Measurements from ENCODE around the gene PAGR1. TPM values are rescaled to one million over a fixed set of nuclear protein-coding genes. Genes with fewer than 3 reads are reported as not detected.
A peak's percentile ranks its signal among the peaks of the same experiment; 100 is the strongest.

Gene PAGR1
- total and polyA plus RNA-seq, 2 of the 13 experiments (the other 11 are each of a cell fraction or from before 2014, with no cell fraction given), result 9.8 to 66.4 TPM

- FAIRE-seq, result peak; percentile 99
- H2AFZ ChIP-seq (ENCODE audit: low read length), result no peak overlapping the region
- CTCF ChIA-PET (ENCODE audit: low intra/inter-chr PET ratio, low total read pairs), result no interaction called here
- TF ChIP-seq TBX3 (IDR thresholded peaks at IDR 0.05; ENCODE audit: borderline replicate concordance), result no peak
- no peak for TF ChIP-seq ZBTB3 (CRISPR knock-in tag; IDR thresholded peaks at IDR 0.05; ENCODE audit: borderline replicate concordance, low read depth)
- TF ChIP-seq DNMT3B (CRISPR knock-in tag; conservative IDR thresholded peaks at IDR 0.05), result no peak
- peak; percentile 28; the same call in 1 of the 2 replicates for TF ChIP-seq ZNF652 (CRISPR knock-in tag; IDR thresholded peaks at IDR 0.05; ENCODE audit: borderline replicate concordance, low read depth)
- TF ChIP-seq SUZ12 (IDR thresholded peaks at IDR 0.05; ENCODE audit: low read depth, low read length), result no peak
- no peak for TF ChIP-seq MED8 (CRISPR knock-in tag; IDR thresholded peaks at IDR 0.05; ENCODE audit: insufficient replicate concordance)
- TF ChIP-seq FOXM1 (CRISPR knock-in tag; IDR thresholded peaks at IDR 0.05), result no peak
- TF ChIP-seq RAD51 (IDR thresholded peaks at IDR 0.05; ENCODE audit: borderline replicate concordance), result no peak
- no peak; the same call in 1 of the 2 replicates for TF ChIP-seq ZNF281 (CRISPR knock-in tag; IDR thresholded peaks at IDR 0.05; ENCODE audit: borderline replicate concordance)
- no peak for TF ChIP-seq ZNF780A (CRISPR knock-in tag; IDR thresholded peaks at IDR 0.05)
- TF ChIP-seq REL (CRISPR knock-in tag; conservative IDR thresholded peaks at IDR 0.05), result no peak
- TF ChIP-seq TEAD2 (CRISPR knock-in tag; IDR thresholded peaks at IDR 0.05), result no peak; the same call in 1 of the 2 replicates
- TF ChIP-seq BRD4 (CRISPR knock-in tag; IDR thresholded peaks at IDR 0.05), result 0 out of 2 replicates have a peak, but pooled peaks have one; percentile 52
- TF ChIP-seq ZFP62 (CRISPR knock-in tag; IDR thresholded peaks at IDR 0.05), result no peak
- TF ChIP-seq CCDC6 (CRISPR knock-in tag; IDR thresholded peaks at IDR 0.05), result no peak
- TF ChIP-seq PHF20 (CRISPR knock-in tag; IDR thresholded peaks at IDR 0.05), result no peak
- TF ChIP-seq FOXP4 (CRISPR knock-in tag; IDR thresholded peaks at IDR 0.05), result peak; percentile 65
- peak; percentile 64 for TF ChIP-seq ZMYM4 (CRISPR knock-in tag; IDR thresholded peaks at IDR 0.05)
- no peak for TF ChIP-seq ZFAT (CRISPR knock-in tag; conservative IDR thresholded peaks at IDR 0.05)
- TF ChIP-seq BHLHE40 (IDR thresholded peaks at IDR 0.05; ENCODE audit: low read length), result no peak
- no peak for TF ChIP-seq WIZ (CRISPR knock-in tag; IDR thresholded peaks at IDR 0.05)
- TF ChIP-seq ATRX (CRISPR knock-in tag; IDR thresholded peaks at IDR 0.05; ENCODE audit: borderline replicate concordance), result no peak
Observed at GRCh38 chr16:29811170-29811895, 4.6 kb upstream of the PAGR1 start.

More at GRCh38 chr16:29811170-29811895, 4.6 kb upstream of the PAGR1 start:
- 1% methylated on average over 22 of the region's 31 CpGs for WGBS (ENCODE audit: low lambda C conversion rate)
- peak overlapping the region; percentile 95 for H3K4me2 ChIP-seq (ENCODE audit: low read depth, low read length)
- H4K20me1 ChIP-seq (ENCODE audit: insufficient read depth, low read length), result peaks cover 23% of the 10 kb centered on the region; the same call in 1 of the 2 replicates
- peak overlapping the region; percentile 52 to 75 (median 64) for H3K4me3 ChIP-seq (replicated peaks in 1 of 3; ENCODE audit: insufficient read depth in 1 of 3, low read depth in 2 of 3, low read length in 3 of 3)
- intact Hi-C loops (cut with micrococcal nuclease; ENCODE audit: unreplicated experiment) (loop anchor here (2.0 kb wide), 1 partner anchor 209 kb away; no protein-coding TSS in a partner anchor), in situ Hi-C loops (cut with HindIII; ENCODE audit: extremely low pct_ligation_motif_present, low pct_unique_long_range_greater_than_20kb) (loop anchor here (25.0 kb wide), 1 partner anchor 851 kb away; the partner anchor contains the start of genes FBRS and PRR14)
- DNase-seq (ENCODE audit: low spot score) (peak; percentile 95), ATAC-seq (peak; percentile 85)
- no TSS peak for BruUV-seq (replicated peaks)
- H3K9me3 ChIP-seq (ENCODE audit: low read length), result no peaks in the 10 kb centered on the region
- H3K79me2 ChIP-seq (ENCODE audit: insufficient read depth, low read length), result peaks cover 23% of the 10 kb centered on the region
- POLR2A ChIA-PET, result interaction anchor here (0.6 to 4.3 kb wide), 12 partner anchors 10 to 254 kb away, joined by 3 to 26 read pairs (median 4); partner anchors contain the start of genes ALDOA, ASPHD1, CDIPT and KIF22
- peak overlapping the region; percentile 53 for H3K27ac ChIP-seq (ENCODE audit: extremely low read length, insufficient read depth, low read length)
- peaks cover 0 to 12% of the 10 kb centered on the region in 2 experiments; a peak in 2 of 5 replicates for H3K27me3 ChIP-seq (ENCODE audit: control insufficient read depth in 1 of 2, insufficient read depth in 2 of 2, low read length in 2 of 2)
- H3K36me3 ChIP-seq (replicated peaks in 1 of 2; ENCODE audit: control insufficient read depth in 1 of 2, insufficient read depth in 2 of 2, low read length in 2 of 2), result peaks cover 6 to 26% of the 10 kb centered on the region in 2 experiments
- peaks cover 77% of the 10 kb centered on the region for H3K4me1 ChIP-seq (ENCODE audit: insufficient read depth, low read length)
- peak overlapping the region; percentile 66 for H3K9ac ChIP-seq (ENCODE audit: insufficient read depth, low read depth, low read length)

Data from HepG2 (cell line).